HUDEP-2 (cell line): ENCODE data around the gene IQSEC1.

ENCODE experiments used
- DNase-seq, 76 experiments: peaks; one replicate each; lab custom pipeline; 2025; ENCODE audit not compliant: unreplicated experiment in 76 of 76; lab: John Stamatoyannopoulos, UW

IQSEC1 gene

DNA sequence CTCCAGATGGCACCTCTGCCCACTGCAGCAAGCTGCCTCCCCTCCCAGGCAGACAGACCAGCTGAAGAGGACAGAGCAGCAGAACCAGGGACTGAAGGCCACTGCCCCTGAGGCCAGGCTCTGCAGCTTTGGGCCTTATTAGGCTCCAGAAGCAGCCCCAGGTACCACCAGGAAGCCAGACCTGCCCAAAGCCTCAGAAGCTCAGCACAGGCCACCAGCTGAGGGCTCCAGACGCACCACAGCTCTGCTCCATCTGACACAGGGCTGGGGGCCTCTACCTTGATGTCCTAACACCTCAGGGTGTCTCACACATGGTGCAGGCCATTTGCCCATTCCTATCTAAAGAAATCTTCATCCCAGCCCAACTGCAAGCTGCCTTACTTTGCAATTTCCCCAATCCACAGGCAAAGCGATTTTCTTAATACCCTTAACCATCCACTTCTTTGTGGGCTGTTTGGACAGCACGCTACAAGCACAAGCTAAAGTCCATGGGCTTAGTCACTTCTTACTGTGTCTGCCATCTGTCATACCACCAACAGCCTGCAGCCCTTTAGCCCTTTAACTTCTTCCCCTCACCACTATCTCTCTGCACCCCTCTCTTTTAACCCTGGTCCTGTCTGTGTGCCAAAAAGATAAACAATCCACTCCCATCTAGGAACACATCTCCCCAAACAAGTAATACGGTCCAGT, 112.1 kb downstream of the IQSEC1 start:
- peak in 45 of 76 experiments; percentile 5 to 75 (median 37) for DNase-seq

DNA sequence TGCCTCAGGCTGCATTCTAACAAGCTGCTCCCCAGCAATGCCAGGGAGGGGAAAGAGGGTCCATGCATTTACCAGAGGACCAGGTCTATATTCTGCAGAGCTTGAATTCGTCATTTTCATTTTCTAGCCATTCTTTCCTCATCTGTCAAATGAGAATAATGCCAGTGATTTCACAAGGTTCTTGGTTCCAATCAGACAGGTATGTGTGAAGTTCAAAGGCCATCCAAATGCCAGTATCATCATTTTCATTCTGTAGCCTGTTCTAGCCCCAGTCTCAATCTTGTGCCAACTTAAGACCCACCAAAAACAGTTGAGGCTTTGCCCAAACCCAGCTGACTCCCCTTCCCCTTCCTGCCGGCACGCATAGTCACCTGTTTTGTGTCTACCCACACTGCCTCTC, 112.7 kb downstream of the IQSEC1 start:
- DNase-seq: no peak

DNA sequence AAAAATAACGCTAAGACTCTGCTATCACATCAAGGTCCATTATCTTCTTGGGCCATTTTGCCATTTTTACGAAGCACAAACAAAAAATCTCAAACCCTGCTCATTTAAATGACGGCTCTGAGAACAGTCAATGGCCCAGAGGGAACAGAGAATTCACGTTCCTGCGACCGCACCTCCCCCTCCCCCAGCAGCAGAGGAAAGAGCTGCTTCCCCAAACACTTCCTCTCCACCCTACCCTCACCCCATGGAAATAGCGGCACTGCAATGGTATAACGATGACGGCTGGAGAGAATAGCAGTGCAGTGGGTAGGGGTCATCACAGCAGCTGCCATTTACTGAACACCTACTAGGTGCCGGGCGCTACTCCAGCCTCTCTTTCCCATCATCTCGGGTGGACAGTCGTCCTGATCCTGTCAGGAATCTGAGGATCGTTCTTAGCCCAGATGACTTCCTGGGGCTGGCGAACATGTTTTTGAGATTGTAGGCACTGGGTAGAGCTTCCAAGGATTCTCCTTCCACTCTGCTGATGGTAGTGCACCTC, 113.3 kb downstream of the IQSEC1 start:
- DNase-seq: no peak

DNA sequence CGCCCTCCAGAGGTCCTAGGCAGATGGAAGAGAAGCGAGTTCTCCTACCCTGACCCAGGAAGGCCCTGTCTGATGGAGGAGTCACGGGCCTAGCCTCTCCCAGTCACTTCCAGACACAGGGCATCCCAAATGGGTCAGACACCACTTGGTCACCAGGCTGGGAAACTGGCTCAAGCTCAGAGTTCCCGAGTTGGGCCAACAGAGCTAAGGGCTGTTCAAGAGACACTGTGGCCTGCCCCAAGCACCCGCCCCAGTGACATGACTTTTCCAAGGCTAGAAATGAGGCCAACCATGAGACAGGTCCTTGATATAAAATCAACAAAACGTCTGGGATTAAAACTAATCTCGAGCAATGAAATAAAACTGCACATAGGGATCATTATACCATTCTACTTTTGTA, 113.8 kb downstream of the IQSEC1 start:
- DNase-seq: no peak

DNA sequence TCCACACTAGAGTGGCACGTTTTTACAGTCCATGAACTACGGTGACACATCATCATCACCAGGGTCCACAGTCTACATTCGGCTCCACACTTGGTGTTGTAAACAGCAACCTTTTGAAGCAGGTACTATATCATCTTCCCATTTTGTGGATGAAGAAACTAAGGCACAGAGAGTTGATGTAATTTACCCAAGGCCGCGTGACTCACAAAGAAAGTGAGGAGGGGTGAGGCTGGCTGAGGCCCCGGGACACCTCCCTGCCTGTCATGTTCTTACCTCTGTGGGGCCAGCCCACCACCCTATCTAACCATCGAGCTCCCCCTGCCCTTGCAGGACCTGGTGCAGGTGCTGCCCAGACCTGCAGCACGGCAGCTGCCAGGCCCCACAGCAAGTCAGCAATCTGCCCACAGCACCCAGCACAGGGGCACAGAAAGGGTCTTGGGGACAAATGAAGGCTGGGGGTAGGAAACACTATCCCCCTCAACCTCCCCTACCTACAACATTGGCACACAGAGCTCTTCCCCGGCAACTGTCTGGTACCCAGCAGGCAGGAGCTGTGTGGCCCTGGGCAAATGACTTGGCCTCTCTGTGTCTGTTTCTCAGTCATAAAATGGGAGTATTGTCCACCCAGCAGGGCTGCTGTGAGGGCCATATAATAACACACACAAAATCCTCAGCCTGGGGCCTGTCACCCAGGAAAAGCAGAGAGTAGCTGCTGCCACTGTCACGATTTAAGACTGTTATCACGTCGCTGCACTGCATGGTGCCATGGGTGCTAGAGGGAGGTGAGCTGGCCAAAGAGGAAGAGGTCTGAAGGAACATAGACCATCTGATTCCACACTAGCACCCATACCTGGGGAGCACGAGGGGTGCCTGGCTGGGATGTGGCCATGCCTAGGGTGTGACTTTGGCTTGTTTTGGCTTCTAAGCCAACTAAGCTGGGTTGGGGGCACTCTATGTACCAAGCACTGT, 115.1 kb downstream of the IQSEC1 start:
- no peak for DNase-seq

DNA sequence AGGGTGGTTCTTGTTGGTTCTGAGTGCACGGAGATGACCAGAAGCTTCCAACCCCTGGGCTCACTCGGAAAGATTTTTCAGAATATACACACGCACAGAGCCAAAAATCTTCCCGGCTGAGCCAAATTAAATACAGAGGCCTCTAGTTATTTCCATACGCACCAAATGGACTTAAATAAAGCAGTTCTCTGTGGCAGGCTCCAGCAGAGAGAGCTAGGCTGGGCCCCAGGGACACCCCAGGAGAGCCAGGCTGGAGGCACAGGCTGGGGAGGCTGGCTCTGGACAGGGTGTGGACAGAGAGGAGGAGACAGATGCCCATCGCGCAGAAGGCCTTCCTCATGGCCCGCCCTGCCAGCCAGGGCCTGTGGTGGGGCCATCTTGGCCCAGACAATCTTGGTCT, 115.9 kb downstream of the IQSEC1 start:
- peak in 2 of 76 experiments; percentile 21 to 24 for DNase-seq

DNA sequence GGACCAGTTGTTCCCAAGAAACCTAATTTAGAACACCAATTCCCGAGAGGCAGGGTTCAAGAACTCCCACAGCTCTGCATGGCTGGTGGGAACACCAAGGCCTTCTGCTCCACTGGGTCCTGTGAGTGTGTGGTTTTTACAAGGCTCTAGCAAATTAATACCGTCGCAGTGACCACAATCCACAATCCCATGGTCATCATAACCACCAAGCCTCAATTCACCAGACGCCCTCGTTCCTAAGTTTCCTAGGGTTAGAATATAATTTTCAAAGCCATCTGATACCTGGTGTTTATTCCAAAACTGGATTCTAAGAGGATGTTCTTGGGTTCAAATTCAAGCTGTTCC, 116.9 kb downstream of the IQSEC1 start:
- no peak for DNase-seq

DNA sequence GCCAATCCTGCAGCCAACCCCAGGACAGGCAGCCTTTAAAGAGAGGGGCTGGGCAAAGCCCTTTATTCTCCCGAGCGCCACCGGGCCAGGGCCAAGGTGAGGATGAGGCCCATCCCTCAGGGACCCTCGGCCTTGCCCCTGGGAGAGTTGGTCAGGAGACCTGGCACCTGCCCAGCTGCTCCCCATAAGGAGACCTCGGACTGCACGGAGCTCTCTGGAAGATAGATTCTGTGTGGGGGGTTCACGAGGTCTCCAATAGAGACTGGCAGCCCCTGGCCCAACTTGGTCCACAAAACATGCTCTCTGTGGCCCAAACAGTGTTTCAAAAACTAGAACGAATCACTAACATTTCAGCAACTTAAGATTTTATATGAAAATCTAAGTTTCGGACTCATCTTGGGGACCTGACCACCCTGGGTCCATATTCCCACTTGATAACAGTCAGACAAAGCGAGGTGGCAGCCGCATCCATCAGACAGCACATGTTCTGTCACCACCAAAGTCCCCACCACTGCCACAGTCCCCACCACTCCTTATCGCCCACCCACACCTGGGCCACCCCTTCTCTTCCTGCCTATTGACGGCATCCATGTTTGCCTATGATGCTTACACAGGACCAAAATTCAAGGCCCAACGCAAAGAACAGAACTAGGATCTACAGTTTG, 117.4 kb downstream of the IQSEC1 start:
- DNase-seq: peak in 2 of 76 experiments; percentile 10 to 84

DNA sequence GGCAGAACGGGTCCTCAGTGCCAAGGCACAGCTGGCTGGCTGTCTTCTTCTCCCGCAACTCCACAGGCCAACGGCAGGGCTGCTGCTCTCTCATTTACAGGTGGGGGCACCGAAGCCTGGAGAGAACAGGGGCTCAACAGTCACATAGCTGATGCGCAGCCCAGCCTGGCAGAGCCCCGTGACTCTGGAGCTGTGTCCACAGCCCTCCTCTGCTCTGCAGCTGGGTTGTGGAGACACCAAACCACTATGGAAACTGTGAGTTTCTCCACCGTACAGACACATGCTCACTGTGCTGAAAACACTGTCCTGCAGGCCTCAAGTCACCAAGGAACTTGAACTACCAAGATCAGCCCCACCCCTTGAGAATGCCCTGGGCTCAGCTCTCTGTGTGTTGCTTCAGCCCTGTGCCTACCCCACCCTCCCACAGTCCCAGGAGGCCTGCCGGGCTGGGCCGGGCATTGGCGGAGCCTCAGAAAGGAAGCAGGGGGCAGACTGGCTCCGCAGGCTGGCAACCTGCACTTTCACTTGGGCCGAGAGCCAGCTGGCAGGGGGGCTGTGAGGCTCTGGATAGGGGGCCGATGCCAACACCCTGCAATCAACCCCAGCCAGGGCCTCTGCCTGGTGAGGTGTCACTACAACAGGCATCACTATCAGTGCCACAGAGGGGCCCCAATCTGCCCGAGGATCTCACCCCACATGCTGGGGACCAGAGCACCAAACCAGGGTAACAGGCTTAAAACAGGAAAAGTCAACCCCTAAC, 118.2 kb downstream of the IQSEC1 start:
- peak; percentile 53 to 99 (median 98) for DNase-seq

DNA sequence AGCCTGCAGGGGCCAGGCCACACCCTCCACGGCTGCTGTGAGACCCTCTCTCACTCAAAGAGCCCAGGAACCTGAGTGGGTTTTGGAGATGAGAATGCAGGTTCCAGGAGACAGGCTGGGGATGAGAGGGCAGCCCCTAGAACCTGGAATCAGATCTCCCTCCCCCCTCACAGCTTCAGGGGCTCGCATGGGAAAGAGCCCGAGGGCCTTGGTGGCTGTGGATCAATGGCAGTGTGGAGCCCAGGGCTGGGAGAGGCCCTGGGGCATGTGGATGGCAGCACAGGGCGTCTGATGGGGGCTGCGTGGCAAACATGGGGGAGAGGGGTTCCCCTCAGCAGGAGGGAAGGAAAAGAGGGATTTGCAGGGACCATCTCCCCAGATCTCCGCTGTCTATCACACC, 119.0 kb downstream of the IQSEC1 start:
- DNase-seq: no peak

DNA sequence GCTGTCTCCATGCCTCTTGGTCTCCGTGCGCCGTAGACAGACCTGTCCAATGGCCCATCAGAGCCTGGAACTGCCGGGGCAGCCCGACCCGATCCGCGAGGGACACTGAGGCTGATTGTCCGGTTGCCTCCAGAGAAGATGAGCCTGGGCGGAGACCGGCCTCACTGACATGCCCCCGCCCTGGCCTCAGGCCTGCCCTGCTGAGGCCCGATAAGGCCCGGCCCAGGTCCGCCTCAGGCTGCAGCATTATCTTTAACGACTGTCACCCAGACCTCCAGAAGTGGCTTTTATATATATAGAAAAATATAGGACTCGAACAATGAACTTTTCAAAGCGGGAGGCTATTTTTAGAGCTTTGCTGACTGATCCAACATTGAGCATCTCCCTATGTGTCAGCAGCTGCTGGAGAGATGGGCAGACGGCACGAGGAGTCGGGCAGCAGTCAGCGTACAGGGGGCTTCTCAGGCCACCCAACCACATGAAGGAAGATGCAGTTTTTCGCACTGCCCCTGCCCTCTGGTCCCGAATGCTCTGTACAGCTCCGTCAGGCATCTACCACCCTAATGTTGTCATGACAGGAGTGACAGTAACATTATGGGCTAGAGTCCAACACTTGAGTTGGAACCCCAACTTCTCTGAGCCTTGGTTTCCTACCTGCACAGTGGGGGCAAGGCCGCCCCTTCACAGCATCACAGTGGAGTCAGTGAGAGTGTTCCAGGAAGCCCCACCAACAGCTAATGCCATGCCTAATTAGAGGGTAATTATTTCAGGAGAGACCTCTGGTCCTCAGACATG, 119.8 kb downstream of the IQSEC1 start:
- peak in 75 of 76 experiments; percentile 23 to 91 (median 83) for DNase-seq

DNA sequence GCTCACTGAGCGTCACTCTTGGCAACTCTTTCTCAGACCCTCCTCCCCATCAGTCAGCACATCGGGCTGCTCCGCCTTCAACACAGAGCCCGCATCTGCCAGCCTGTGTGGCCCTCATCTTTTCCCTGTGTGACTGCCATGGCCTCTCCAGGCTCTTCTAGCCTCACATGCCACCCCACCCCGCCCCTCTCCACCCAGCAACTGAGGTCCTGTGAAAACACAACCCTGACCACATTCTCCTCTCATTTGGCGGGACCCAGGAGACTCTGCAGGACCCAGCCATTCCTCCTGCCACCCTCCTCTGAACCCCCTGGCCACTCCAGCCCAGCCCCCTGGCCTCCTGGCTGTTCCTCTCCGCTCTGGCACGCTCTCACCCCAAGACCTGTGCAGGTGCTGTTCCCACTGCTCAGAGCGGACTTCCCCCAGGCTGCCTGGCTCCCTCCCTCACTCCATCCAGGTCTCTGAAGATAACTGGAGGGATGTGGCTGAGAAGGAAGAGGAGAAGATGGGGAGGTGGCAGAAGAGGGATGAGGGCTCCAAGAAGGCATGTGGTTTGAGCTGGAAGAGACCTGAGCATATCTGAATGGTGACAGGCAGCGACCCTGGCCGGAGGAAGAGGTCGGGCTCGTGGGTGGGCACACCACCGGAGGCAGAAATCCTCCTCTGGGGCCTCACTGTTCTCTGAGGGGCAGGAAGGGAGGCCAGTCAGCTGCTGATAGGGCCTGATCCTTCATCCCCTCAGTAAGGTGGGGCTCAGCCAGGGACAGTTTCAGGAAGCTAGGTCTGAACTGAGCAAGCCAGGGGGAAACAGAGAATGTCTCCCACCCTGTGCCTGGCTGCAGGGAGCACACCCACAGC, 120.7 kb downstream of the IQSEC1 start:
- DNase-seq: peak in 28 of 76 experiments; percentile 15 to 72 (median 33)

DNA sequence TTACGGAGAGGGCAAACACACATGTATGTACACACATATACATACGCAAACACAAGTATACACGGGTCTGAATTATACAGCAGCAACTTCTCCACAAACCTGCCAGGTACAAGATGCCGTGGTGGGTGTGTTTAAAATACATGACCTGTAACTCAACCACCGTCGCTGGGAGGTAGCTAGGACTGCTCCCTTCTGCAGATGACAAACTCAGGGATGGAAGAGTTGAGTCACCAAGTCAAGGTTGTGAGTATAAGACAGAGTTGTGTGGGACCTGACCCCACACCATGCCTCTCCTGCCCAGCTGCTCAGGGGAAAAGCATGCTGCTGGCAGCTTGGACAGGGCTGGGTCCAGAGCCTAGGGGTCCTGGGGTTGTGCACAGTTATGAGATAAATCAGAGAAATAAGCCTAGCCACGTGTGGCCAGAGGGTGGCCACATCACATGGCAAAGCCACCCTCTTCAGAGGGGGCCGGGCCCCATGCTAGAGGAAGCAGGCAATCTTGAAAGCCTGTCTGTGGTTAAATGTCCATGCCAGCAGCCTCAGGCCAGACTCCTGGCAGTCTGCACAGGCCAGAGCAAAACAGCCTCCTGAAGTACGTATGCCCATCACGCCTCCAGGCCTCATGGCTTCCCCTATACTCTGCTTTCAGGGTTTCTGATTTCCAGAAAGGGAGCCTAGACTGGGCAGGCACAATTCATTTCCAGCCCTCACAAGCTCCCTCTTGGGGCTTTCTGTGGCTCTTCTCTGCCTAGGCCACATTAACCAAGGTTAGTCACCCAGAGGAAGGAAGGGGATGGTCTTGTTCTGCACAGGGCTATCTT, 124.1 kb downstream of the IQSEC1 start:
- peak in 46 of 76 experiments; percentile 2 to 76 (median 34) for DNase-seq

DNA sequence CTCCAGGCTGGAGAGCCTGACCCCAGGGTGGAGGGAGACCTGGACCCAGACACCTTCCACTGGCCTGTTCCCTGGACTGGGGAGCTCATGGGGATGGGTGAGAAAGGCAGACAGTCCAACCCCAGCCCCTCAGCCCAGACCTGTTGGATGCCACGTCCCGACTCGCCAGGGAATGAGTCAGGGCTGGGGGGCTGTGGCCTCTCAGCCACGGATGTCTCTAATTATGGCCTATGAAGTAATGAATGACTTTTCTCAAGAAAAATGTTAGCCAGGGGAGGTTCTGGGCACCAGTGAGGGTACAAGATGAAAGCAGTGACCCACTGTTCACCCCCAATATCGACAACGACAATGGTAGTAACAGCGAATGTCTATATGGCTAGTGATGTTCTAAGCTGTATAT, 124.9 kb downstream of the IQSEC1 start:
- DNase-seq: no peak

DNA sequence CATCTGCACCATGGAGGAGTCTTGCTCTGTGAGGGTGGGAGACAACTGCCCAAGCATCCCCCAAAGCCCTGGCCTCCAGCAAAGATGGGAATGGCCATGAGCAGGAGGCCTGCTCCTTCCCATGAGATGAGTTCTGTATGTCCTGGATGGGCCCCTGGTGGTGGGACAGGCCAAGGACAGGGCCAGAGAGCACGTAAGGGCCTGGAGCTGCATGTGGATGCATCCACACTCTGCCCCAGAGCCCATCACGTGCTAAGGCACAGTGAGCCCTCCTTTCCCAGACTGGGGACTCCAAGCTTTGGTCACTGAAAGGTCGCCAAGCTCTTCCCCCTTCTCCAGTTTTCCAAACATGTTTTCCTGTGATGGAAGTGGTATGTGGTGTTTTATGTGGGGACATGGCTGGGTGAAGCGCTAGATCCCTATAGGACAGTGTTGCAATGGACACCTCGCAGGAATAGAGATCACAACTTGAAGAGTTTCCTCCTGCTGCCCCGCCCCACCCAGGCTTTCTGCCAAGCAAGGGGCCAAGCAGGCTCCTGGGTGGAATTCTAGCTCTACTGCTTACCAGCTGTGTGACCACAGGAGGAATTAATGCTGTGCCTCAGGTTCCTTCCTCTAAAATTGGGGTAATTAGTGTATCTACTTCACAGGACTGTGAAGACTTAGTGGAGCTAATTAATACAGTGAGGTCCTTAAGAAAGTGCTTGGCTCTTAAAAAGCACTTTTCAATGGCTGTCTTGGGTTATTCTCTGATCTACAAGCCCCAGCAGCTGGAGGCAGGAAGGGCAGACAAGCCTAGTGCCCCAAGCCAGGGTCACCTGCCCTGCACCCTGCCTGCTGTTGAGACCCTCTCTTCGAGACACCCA, 125.5 kb downstream of the IQSEC1 start:
- peak in 63 of 76 experiments; percentile 8 to 79 (median 55) for DNase-seq

DNA sequence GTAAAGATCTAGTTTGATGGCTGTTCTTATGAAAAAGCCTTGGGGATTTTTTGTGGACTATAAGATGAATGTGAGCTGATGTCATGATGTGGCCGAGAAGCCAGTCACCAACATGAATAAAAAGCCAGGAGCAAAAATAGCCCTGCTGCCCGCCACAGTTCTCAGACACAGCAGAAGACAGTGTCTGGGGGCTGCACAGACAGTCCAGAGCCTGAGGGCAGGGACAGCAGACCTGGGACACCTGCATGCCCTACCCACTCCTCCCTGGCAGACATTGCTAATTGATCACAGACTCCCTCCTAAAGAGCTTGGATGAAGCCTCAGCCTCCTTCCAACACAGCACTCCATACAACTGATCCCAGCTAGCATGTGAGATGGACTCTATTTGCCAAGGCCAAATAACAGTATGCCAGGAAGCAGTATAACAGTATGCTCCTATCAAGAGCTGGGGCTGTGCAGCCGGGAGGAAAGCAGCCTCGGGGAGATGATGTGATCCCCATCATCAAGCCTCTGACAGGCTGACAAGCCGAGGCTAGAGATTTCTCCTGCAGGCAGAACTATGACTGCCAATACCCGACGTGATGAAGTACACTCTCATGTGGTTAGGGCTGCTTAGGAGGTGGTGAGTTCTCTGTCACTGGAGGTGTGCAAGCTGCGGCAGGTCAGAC, 126.4 kb downstream of the IQSEC1 start:
- no peak for DNase-seq
